ENCODE data around the gene SPEN.
A peak's percentile ranks its signal among the peaks of the same experiment; 100 is the strongest.
"Not testable (repeated sequence)": the region's sequence is repeated elsewhere in the genome, so short reads cannot be mapped to it uniquely, and the experiment has no call there.

SPEN gene

DNA sequence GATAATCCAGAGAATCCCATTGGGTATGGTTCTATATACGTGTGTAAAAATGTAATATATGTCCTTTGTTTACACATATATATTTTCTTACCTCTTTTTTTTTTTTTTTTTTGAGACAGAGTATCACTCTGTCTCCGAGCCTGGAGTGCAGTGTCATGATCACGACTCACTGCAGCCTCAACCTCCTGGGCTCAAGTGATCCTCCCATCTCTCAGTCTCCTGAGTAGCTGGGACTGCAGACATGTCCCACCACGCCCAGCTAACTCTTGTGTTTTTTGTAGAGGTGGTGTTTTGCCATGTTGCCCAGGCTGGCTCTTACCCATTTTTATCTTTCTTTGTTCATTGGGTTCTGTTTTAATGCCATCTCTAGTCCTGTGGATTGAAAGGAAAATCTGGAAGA lies 68.9 kb downstream of the SPEN start:
- DNase-seq (ENCODE audit: low read depth) = peak; percentile 52
- no peak for TF ChIP-seq CTCF (conservative IDR thresholded peaks at IDR 0.05; ENCODE audit: control insufficient read depth, insufficient read depth, low read depth, low read length)

GRCh38 chr1:15916916-15917315 lies 69.4 kb downstream of the SPEN start:
- no peak overlapping the region for H3K4me3 ChIP-seq (ENCODE audit: control insufficient read depth, low read depth, low read length)
- DNase-seq (ENCODE audit: low read depth) = no peak
- TF ChIP-seq CTCF (conservative IDR thresholded peaks at IDR 0.05; ENCODE audit: control insufficient read depth, insufficient read depth, low read depth, low read length) = no peak

More for the DNA sequence above, 68.9 kb downstream of the SPEN start:
- no peak overlapping the region for H3K4me3 ChIP-seq (ENCODE audit: control insufficient read depth, low read depth, low read length)

GRCh38 chr1:15918962-15919715 lies 71.6 kb downstream of the SPEN start:
- no peak overlapping the region for H3K4me3 ChIP-seq (ENCODE audit: control insufficient read depth, low read depth, low read length)
- peak; percentile 73 for DNase-seq (ENCODE audit: low read depth)
- no peak for TF ChIP-seq CTCF (conservative IDR thresholded peaks at IDR 0.05; ENCODE audit: control insufficient read depth, insufficient read depth, low read depth, low read length)

DNA sequence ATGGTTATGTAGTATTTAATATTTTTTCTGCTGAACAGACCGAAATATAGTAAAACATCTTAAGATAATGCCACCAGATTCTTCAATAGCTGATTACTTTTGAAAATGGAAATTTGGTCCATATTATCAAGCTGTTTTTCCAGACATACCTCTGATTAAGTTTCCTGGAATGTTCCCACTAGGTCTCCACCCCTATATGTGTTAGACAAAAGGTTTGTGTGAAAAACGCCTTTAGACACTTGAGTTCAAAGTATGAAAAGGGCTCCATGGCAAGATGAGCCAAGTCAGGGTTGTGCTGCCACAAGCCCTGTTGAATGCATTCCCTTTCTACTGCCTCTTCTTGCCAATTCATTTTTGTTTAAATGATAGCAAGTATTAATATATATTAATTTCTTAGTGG lies 75.7 kb downstream of the SPEN start:
- no peak overlapping the region for H3K4me3 ChIP-seq (ENCODE audit: control insufficient read depth, low read depth, low read length)
- peak; percentile 45 for DNase-seq (ENCODE audit: low read depth)
- TF ChIP-seq CTCF (conservative IDR thresholded peaks at IDR 0.05; ENCODE audit: control insufficient read depth, insufficient read depth, low read depth, low read length) = no peak

- DNase-seq (ENCODE audit: low read depth); H3K4me3 ChIP-seq (ENCODE audit: control insufficient read depth, low read depth, low read length): not testable (repeated sequence)
Measured at GRCh38 chr1:15926448-15926847, 78.9 kb downstream of the SPEN start.

GRCh38 chr1:15928971-15929965 lies 81.8 kb downstream of the SPEN start:
- no peak for TF ChIP-seq CTCF (conservative IDR thresholded peaks at IDR 0.05; ENCODE audit: control insufficient read depth, insufficient read depth, low read depth, low read length)
- H3K4me3 ChIP-seq (ENCODE audit: control insufficient read depth, low read depth, low read length) = no peak overlapping the region
- DNase-seq (ENCODE audit: low read depth) = no peak

GRCh38 chr1:15931401-15931800 lies 83.9 kb downstream of the SPEN start:
- TF ChIP-seq CTCF (conservative IDR thresholded peaks at IDR 0.05; ENCODE audit: control insufficient read depth, insufficient read depth, low read depth, low read length) = no peak
- no peak overlapping the region for H3K4me3 ChIP-seq (ENCODE audit: control insufficient read depth, low read depth, low read length)
- no peak for DNase-seq (ENCODE audit: low read depth)
